ENCODE results near the gene PDE7B. TPM values are rescaled to one million over a fixed set of nuclear protein-coding genes. Genes with fewer than 3 reads are reported as not detected.

The PDE7B gene
- total and polyA plus RNA-seq, 2 of the 8 experiments (the other 6 are each of a cell fraction or from before 2014, with no cell fraction given): not detected

GRCh38 chr6:136011475-136011874 is 160.0 kb downstream of the PDE7B start:
- no peaks in the 10 kb centered on the region for H3K9me3 ChIP-seq (ENCODE audit: insufficient read depth in 2 of 2, low read depth in 1 of 2, low read length in 1 of 2)
- no peak overlapping the region for H3K23ac ChIP-seq (ENCODE audit: insufficient read length)
- ChIA-PET POLR2A (ENCODE audit: partially characterized antibody) (no interaction called here), CTCF (ENCODE audit: partially characterized antibody) (no interaction called here)
- H3K23me2 ChIP-seq (ENCODE audit: low read depth, low read length): no peaks in the 10 kb centered on the region
- H3K79me2 ChIP-seq (ENCODE audit: control insufficient read depth in 1 of 2, insufficient read depth in 2 of 2, low read length in 2 of 2): no peaks in the 10 kb centered on the region
- H2BK5ac ChIP-seq (ENCODE audit: low read depth, low read length): no peak overlapping the region
- FAIRE-seq (no peak), DNase-seq (ENCODE audit: low read depth in 1 of 2, low spot score in 2 of 2) (no peak)
- no peak overlapping the region for H3K4me3 ChIP-seq (ENCODE audit: extremely low read depth in 1 of 4, insufficient read depth in 2 of 4, low read depth in 3 of 4, low read length in 4 of 4)
- no peak overlapping the region for H2BK12ac ChIP-seq (ENCODE audit: low read depth, low read length)
- no peaks in the 10 kb centered on the region for H3K36me3 ChIP-seq (ENCODE audit: control insufficient read depth in 2 of 4, insufficient read depth in 4 of 4, low read length in 3 of 4)
- no peak overlapping the region for H4K8ac ChIP-seq (ENCODE audit: extremely low read depth, insufficient read depth, low read length)
- H3K4ac ChIP-seq (replicated peaks; ENCODE audit: insufficient read length, low read depth, low read length): no peak overlapping the region
- H3K4me1 ChIP-seq (replicated peaks in 1 of 4; ENCODE audit: control insufficient read depth in 3 of 4, insufficient read depth in 4 of 4, low read length in 3 of 4): no peaks in the 10 kb centered on the region
- no peak overlapping the region for H2AK5ac ChIP-seq (ENCODE audit: low read depth, low read length)
- H2BK120ac ChIP-seq (replicated peaks; ENCODE audit: low read depth, low read length): no peak overlapping the region
- H4K91ac ChIP-seq (replicated peaks; ENCODE audit: insufficient read length, low read length): no peak overlapping the region
- H3K27ac ChIP-seq (ENCODE audit: low read depth, low read length): no peak overlapping the region
- H2AFZ ChIP-seq (ENCODE audit: low read length): no peak overlapping the region
- H2BK15ac ChIP-seq (ENCODE audit: low read length): no peak overlapping the region
- H3K9ac ChIP-seq (replicated peaks in 1 of 4; ENCODE audit: extremely low read depth in 1 of 4, low read depth in 3 of 4, low read length in 3 of 4): no peak overlapping the region
- H3K14ac ChIP-seq (ENCODE audit: insufficient read length): no peak overlapping the region
- H4K5ac ChIP-seq (ENCODE audit: insufficient read length, low read depth, low read length): no peak overlapping the region
- no peaks in the 10 kb centered on the region for H3K79me1 ChIP-seq (ENCODE audit: low read depth, low read length)
- no peak overlapping the region for H3K18ac ChIP-seq (ENCODE audit: extremely low read depth, low read length)
- H3K4me2 ChIP-seq (ENCODE audit: insufficient read depth in 1 of 2, low read depth in 2 of 2, low read length in 2 of 2): no peak overlapping the region
- 86% methylated on average over 2 of the region's 2 CpGs; no CpG with 5 or more reads in 1 of the 2 experiments for WGBS, 2 experiments (ENCODE audit: extremely low coverage in 1 of 2, insufficient coverage in 1 of 2, insufficient read length in 1 of 2, insufficient replicate concordance in 2 of 2, low coverage in 1 of 2, low lambda C conversion rate in 2 of 2, missing lambda C conversion rate in 1 of 2)
- no peaks in the 10 kb centered on the region for H4K20me1 ChIP-seq (replicated peaks in 1 of 2; ENCODE audit: control insufficient read depth in 1 of 2, insufficient read depth in 2 of 2, low read length in 2 of 2)
- no peaks in the 10 kb centered on the region; a peak in 1 of 7 replicates for H3K27me3 ChIP-seq (replicated peaks in 1 of 4; ENCODE audit: control insufficient read depth in 3 of 4, extremely low read depth in 1 of 4, insufficient read depth in 3 of 4, low read length in 3 of 4)
- no peak overlapping the region for H3K56ac ChIP-seq (replicated peaks; ENCODE audit: insufficient read length, low read depth, low read length)
- H2BK20ac ChIP-seq (ENCODE audit: low read length): no peak overlapping the region
- no peak for TF ChIP-seq EZH2 (IDR thresholded peaks at IDR 0.05; ENCODE audit: low read depth, low read length, severe bottlenecking)
- TF ChIP-seq TEAD4 (IDR thresholded peaks at IDR 0.05; ENCODE audit: low read depth, low read length): no peak

All from H1 (cell line).